ENCODE results near the gene COPS3. TPM values are rescaled to one million over a fixed set of nuclear protein-coding genes. Genes with fewer than 3 reads are reported as not detected.

The COPS3 gene
- polyA plus RNA-seq, 4 donors, result 42.9 to 58.9 (median 48.0) TPM

DNA sequence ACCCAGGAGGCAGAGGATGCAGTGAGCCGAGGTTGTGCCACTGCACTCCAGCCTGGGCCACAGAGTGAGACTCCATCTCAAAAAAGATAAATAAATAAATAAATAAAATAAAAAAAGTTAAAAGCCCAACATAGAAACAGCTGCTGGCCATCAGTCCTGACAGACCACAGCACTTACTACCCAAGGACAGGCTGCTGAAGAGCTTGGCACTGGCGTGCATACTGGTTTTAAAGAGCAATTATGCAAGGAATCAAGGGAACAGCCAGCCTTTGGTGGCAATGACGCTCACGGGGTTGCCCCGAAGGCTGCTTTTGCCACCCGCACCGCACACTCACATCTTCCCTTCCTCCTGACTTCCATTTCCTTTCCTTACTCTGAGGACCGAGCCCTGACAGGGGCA lies 79.1 kb downstream of the COPS3 start:
- no peak for DNase-seq
- Histone ChIP-seq H3K27ac (ENCODE audit: low read depth in 1 of 3, low read length in 2 of 3) (no peak overlapping the region), H3K4me1 (ENCODE audit: control insufficient read depth in 3 of 3, insufficient read depth in 2 of 3, low read depth in 1 of 3, low read length in 2 of 3) (peaks cover 0 to 19% (median 4%) of the 10 kb centered on the region in 3 donors), H3K36me3 (ENCODE audit: control insufficient read depth in 3 of 3, insufficient read depth in 2 of 3, low read depth in 1 of 3, low read length in 3 of 3) (peaks cover 0 to 31% (median 0%) of the 10 kb centered on the region in 3 donors), H3K27me3 (ENCODE audit: control insufficient read depth in 3 of 3, insufficient read depth in 3 of 3, low read length in 3 of 3) (no peaks in the 10 kb centered on the region), H3K4me3 (ENCODE audit: low read depth in 1 of 3, low read length in 3 of 3) (no peak overlapping the region), H3K9me3 (ENCODE audit: control insufficient read depth in 2 of 2, insufficient read depth in 1 of 2, low read depth in 1 of 2, low read length in 1 of 2) (peaks cover 0 to 3% of the 10 kb centered on the region in 2 donors)
- no peak for FAIRE-seq
- WGBS, 3 donors, result 87 to 90% (median 89%) methylated on average over 8 of the region's 8 CpGs

- DNase-seq, result no peak
- Histone ChIP-seq H3K4me1 (ENCODE audit: control insufficient read depth in 3 of 3, insufficient read depth in 2 of 3, low read depth in 1 of 3, low read length in 2 of 3) (peaks cover 0 to 19% (median 4%) of the 10 kb centered on the region in 3 donors), H3K4me3 (ENCODE audit: low read depth in 1 of 3, low read length in 3 of 3) (no peak overlapping the region), H3K27me3 (ENCODE audit: control insufficient read depth in 3 of 3, insufficient read depth in 3 of 3, low read length in 3 of 3) (no peaks in the 10 kb centered on the region), H3K27ac (ENCODE audit: low read depth in 1 of 3, low read length in 2 of 3) (peak overlapping the region in 1 of 3 donors; percentile 54), H3K9me3 (ENCODE audit: control insufficient read depth in 2 of 2, insufficient read depth in 1 of 2, low read depth in 1 of 2, low read length in 1 of 2) (no peaks in the 10 kb centered on the region), H3K36me3 (ENCODE audit: control insufficient read depth in 3 of 3, insufficient read depth in 2 of 3, low read depth in 1 of 3, low read length in 3 of 3) (peaks cover 0 to 31% (median 0%) of the 10 kb centered on the region in 3 donors)
- WGBS, 3 donors, result 84 to 88% (median 84%) methylated on average over 10 of the region's 10 CpGs
- FAIRE-seq, result no peak
These were observed 79.8 kb downstream of the COPS3 start for GRCh38 chr17:17201271-17201670.

DNA sequence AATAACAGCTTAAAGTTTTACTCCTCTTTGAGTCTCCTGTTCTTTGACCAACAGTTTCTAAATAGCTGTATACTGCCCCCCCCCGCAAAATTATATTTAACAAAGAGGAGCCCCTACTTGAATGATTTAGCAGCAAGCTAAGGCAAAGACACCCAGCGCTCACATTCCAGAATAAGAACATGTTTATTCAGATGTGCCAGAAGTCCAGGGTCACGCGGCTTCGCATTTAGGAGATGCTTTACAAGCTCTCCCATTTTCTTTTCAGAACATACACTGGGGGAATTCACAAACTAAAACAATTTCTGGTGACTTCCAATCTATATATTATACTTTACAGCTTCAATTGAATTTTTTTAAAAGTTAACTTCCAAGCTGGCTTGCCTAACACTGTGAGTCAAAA lies 80.2 kb downstream of the COPS3 start:
- H3K4me3 ChIP-seq (ENCODE audit: low read depth in 1 of 3, low read length in 3 of 3), result no peak overlapping the region
- H3K4me1 ChIP-seq (ENCODE audit: control insufficient read depth in 3 of 3, insufficient read depth in 2 of 3, low read depth in 1 of 3, low read length in 2 of 3), result peaks cover 0 to 19% (median 4%) of the 10 kb centered on the region in 3 donors
- no peaks in the 10 kb centered on the region for H3K9me3 ChIP-seq (ENCODE audit: control insufficient read depth in 2 of 2, insufficient read depth in 1 of 2, low read depth in 1 of 2, low read length in 1 of 2)
- H3K27ac ChIP-seq (ENCODE audit: low read depth in 1 of 3, low read length in 2 of 3), result peak overlapping the region in 2 of 3 donors; percentile 31 to 54
- DNase-seq (peak in 1 of 2 donors; percentile 17), FAIRE-seq (no peak)
- 65 to 83% (median 82%) methylated on average over 5 of the region's 5 CpGs for WGBS, 3 donors
- peaks cover 0 to 31% (median 0%) of the 10 kb centered on the region in 3 donors for H3K36me3 ChIP-seq (ENCODE audit: control insufficient read depth in 3 of 3, insufficient read depth in 2 of 3, low read depth in 1 of 3, low read length in 3 of 3)
- H3K27me3 ChIP-seq (ENCODE audit: control insufficient read depth in 3 of 3, insufficient read depth in 3 of 3, low read length in 3 of 3), result no peaks in the 10 kb centered on the region

GRCh38 chr17:17200311-17200710 lies 80.7 kb downstream of the COPS3 start:
- Histone ChIP-seq H3K9me3 (ENCODE audit: control insufficient read depth in 2 of 2, insufficient read depth in 1 of 2, low read depth in 1 of 2, low read length in 1 of 2) (no peaks in the 10 kb centered on the region), H3K27me3 (ENCODE audit: control insufficient read depth in 3 of 3, insufficient read depth in 3 of 3, low read length in 3 of 3) (no peaks in the 10 kb centered on the region), H3K4me3 (ENCODE audit: low read depth in 1 of 3, low read length in 3 of 3) (no peak overlapping the region), H3K36me3 (ENCODE audit: control insufficient read depth in 3 of 3, insufficient read depth in 2 of 3, low read depth in 1 of 3, low read length in 3 of 3) (peaks cover 0 to 31% (median 0%) of the 10 kb centered on the region in 3 donors), H3K4me1 (ENCODE audit: control insufficient read depth in 3 of 3, insufficient read depth in 2 of 3, low read depth in 1 of 3, low read length in 2 of 3) (peaks cover 0 to 14% (median 4%) of the 10 kb centered on the region in 3 donors), H3K27ac (ENCODE audit: low read depth in 1 of 3, low read length in 2 of 3) (peak overlapping the region in 2 of 3 donors; percentile 7 to 31)
- FAIRE-seq (no peak), DNase-seq (no peak)
- 73 to 85% (median 85%) methylated on average over 7 of the region's 7 CpGs for WGBS, 3 donors

- Histone ChIP-seq H3K9me3 (ENCODE audit: control insufficient read depth in 2 of 2, insufficient read depth in 1 of 2, low read depth in 1 of 2, low read length in 1 of 2) (no peaks in the 10 kb centered on the region), H3K4me1 (ENCODE audit: control insufficient read depth in 3 of 3, insufficient read depth in 2 of 3, low read depth in 1 of 3, low read length in 2 of 3) (no peaks in the 10 kb centered on the region), H3K4me3 (ENCODE audit: low read depth in 1 of 3, low read length in 3 of 3) (no peak overlapping the region), H3K27ac (ENCODE audit: low read depth in 1 of 3, low read length in 2 of 3) (no peak overlapping the region), H3K36me3 (ENCODE audit: control insufficient read depth in 3 of 3, insufficient read depth in 2 of 3, low read depth in 1 of 3, low read length in 3 of 3) (peaks cover 0 to 21% (median 0%) of the 10 kb centered on the region in 3 donors), H3K27me3 (ENCODE audit: control insufficient read depth in 3 of 3, insufficient read depth in 3 of 3, low read length in 3 of 3) (no peaks in the 10 kb centered on the region)
- FAIRE-seq (no peak), DNase-seq (no peak)
- WGBS, 3 donors, result 77 to 100% (median 94%) methylated on average over 1 of the region's 1 CpG
These were observed 82.8 kb downstream of the COPS3 start for GRCh38 chr17:17198281-17198680.

DNA sequence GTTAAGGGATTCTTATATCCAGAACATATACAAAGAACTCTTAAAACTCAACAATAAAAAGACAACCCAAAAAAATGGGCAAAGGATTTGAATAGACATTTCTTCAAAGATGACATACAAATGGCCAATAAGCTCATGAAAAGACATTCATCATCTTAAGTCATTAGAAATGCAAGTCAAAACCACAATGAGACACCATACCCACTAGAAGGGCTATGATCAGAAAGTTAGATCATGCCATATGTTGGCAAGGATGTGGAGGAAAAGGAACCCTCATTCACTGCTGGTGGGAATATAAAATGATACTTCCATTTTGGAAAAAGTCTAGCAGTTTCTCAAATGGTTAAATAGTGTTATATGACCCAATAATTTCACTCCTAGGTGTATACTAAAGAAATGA lies 84.3 kb downstream of the COPS3 start:
- no peaks in the 10 kb centered on the region for H3K9me3 ChIP-seq (ENCODE audit: control insufficient read depth in 2 of 2, insufficient read depth in 1 of 2, low read depth in 1 of 2, low read length in 1 of 2)
- no peak for FAIRE-seq

More for the DNA sequence above, 84.3 kb downstream of the COPS3 start:
- H3K36me3 ChIP-seq (ENCODE audit: control insufficient read depth in 3 of 3, insufficient read depth in 2 of 3, low read depth in 1 of 3, low read length in 3 of 3), result peaks cover 0 to 6% (median 0%) of the 10 kb centered on the region in 3 donors
- no peak overlapping the region for H3K4me3 ChIP-seq (ENCODE audit: low read depth in 1 of 3, low read length in 3 of 3)
- DNase-seq, result no peak
- H3K27ac ChIP-seq (ENCODE audit: low read depth in 1 of 3, low read length in 2 of 3), result no peak overlapping the region
- no peaks in the 10 kb centered on the region for H3K27me3 ChIP-seq (ENCODE audit: control insufficient read depth in 3 of 3, insufficient read depth in 3 of 3, low read length in 3 of 3)
- no peaks in the 10 kb centered on the region for H3K4me1 ChIP-seq (ENCODE audit: control insufficient read depth in 3 of 3, insufficient read depth in 2 of 3, low read depth in 1 of 3, low read length in 2 of 3)

Other genes with a start within 250 kb of the COPS3 start
- gene MPRIP, start 238.8 kb downstream of the COPS3 start, polyA plus RNA-seq, result 100 to 1,000 TPM in 3 of 4 donors, 10 to 100 TPM in 1; 98.9 to 233 (median 190) TPM
- 1 to 10 TPM; 1.4 to 5.2 (median 1.6) TPM for gene PLD6, start 74.9 kb downstream of the COPS3 start, polyA plus RNA-seq
- 100 to 1,000 TPM in 1 of 4 donors, 10 to 100 TPM in 3; 17.5 to 119 (median 37.9) TPM for gene FLCN, start 44.1 kb downstream of the COPS3 start, polyA plus RNA-seq
- 1 to 10 TPM in 2 of 4 donors, under 1 TPM in 1, not detected in 1; 0.54 to 2.1 (median 1.6) TPM for gene NT5M, start 22.1 kb upstream of the COPS3 start, polyA plus RNA-seq
- gene MED9, start 195.8 kb upstream of the COPS3 start, polyA plus RNA-seq, result 10 to 100 TPM; 11.6 to 18.6 (median 16.9) TPM
- gene RASD1, start 215.1 kb upstream of the COPS3 start, polyA plus RNA-seq, result 10 to 100 TPM in 2 of 4 donors, 1 to 10 TPM in 2; 4.9 to 17.4 (median 9.5) TPM